ENCODE data around the gene ZBTB6. TPM values are rescaled to one million over a fixed set of nuclear protein-coding genes. Genes with fewer than 3 reads are reported as not detected.

The ZBTB6 gene
- total RNA-seq, 4 donors from 2014 or later = 4.0 to 11.3 (median 7.1) TPM

DNA sequence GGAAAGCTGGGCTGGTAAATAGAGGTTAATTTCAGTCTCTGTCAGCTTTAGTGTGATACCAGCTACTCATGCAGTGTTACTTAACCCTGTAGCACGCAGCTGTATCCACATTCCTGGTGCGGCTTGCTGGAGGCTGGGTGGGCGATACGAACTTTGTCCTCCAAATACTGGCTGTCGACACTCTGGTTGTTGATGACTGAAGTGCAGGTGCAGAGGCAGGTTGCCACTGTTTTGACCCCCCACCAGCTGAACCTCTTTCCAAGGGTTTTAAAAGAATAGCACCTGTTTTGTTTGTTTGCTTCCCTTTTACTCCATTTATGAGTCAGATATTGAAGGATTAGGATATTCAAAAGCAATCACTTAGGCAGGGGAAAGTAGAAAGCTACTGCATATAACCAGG is 23.3 kb upstream of the ZBTB6 start:
- H3K9me3 ChIP-seq = no peaks in the 10 kb centered on the region
- no peak for DNase-seq
- TF ChIP-seq, protein P1, sequence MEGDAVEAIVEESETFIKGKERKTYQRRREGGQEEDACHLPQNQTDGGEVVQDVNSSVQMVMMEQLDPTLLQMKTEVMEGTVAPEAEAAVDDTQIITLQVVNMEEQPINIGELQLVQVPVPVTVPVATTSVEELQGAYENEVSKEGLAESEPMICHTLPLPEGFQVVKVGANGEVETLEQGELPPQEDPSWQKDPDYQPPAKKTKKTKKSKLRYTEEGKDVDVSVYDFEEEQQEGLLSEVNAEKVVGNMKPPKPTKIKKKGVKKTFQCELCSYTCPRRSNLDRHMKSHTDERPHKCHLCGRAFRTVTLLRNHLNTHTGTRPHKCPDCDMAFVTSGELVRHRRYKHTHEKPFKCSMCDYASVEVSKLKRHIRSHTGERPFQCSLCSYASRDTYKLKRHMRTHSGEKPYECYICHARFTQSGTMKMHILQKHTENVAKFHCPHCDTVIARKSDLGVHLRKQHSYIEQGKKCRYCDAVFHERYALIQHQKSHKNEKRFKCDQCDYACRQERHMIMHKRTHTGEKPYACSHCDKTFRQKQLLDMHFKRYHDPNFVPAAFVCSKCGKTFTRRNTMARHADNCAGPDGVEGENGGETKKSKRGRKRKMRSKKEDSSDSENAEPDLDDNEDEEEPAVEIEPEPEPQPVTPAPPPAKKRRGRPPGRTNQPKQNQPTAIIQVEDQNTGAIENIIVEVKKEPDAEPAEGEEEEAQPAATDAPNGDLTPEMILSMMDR (IDR thresholded peaks at IDR 0.05) = no peak
- no peak for TF ChIP-seq POLR2A (IDR thresholded peaks at IDR 0.05)
- H3K36me3 ChIP-seq = peaks cover 0 to 23% (median 3%) of the 10 kb centered on the region in 3 donors
- no peak overlapping the region for H3K27ac ChIP-seq
- peaks cover 11 to 34% (median 23%) of the 10 kb centered on the region in 3 donors for H3K4me1 ChIP-seq
- H3K27me3 ChIP-seq = no peaks in the 10 kb centered on the region
- WGBS, 2 donors = 85 to 96% methylated on average over 4 to 5 of the region's 5 CpGs
- intact Hi-C loops (cut with DNase I) = no loop called here
- no peak overlapping the region for H3K4me3 ChIP-seq

DNA sequence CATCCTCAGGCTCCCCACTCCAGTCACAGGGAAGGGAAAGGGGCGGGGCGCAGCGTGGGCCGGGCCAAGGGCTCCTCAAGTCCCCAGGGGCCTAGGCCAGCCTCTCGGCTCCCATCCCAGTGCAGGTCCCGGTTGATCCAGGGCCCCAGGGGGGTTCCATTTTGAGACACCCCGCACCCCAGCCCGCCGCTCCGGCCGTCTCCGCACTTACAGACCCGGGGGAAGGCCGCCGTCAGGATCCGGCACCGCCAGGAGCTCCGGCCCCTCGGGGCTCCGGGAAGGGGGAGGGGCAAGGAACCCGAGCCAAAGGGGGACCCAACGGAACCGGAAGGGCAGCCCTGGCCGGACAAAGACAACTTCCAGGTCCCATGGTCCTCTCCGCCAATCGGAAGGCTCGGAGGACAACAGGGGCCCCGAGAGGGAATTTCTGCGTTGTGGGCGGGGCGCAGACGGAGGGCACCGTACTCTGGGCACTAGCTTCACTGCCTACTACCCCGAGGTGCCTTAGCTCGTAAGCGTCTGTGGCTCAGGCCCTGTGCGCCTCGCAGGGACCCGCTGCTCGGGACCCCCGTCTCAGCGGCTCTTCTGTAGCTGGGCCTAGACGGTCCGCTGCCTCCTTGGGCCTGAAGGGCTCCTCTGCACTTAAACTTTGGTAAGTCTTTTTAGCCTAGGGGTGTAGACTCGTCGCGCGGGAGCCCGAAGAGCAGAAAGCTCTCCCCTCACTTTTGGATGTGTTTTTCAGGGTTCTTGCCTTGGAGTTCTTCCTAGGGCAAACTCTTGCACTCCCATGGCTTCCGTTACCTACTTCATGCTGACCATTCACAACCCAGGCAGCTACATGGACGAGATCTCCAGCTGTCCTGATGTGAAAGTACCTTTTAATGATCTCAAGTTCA is 18.4 kb upstream of the ZBTB6 start, which contains the start of gene ZBTB26:
Gene ZBTB26 (minus strand): TSS at position 287 of the 896 bp plus-strand sequence. CDS start 11,578 bp downstream, outside the sequence.
- intact Hi-C loops (cut with DNase I) = no loop called here
- peak in 2 of 4 donors; percentile 29 to 61 for TF ChIP-seq POLR2A (IDR thresholded peaks at IDR 0.05)
- TF ChIP-seq, protein P1 (IDR thresholded peaks at IDR 0.05) = no peak
- peak within 1 kb of the TSS; percentile 73 to 96 (median 88) for H3K4me3 ChIP-seq
- H3K36me3 ChIP-seq = peaks cover 0 to 10% (median 0%) of the 10 kb centered on the region in 3 donors
- H3K4me1 ChIP-seq = peaks cover 16 to 44% (median 30%) of the 10 kb centered on the region in 3 donors
- H3K27ac ChIP-seq = peak within 1 kb of the TSS; percentile 85 to 92 (median 89)
- no peaks in the 10 kb centered on the region for H3K27me3 ChIP-seq
- H3K9me3 ChIP-seq = no peaks in the 10 kb centered on the region
- WGBS, 2 donors = 0% methylated on average over 7 to 28 of the region's 51 CpGs
- peak; percentile 70 for DNase-seq

GRCh38 chr9:122930541-122931225 is 17.6 kb upstream of the ZBTB6 start:
- H3K36me3 ChIP-seq = peaks cover 0 to 6% (median 0%) of the 10 kb centered on the region in 3 donors
- H3K27ac ChIP-seq = peak overlapping the region; percentile 85 to 92 (median 89)
- H3K9me3 ChIP-seq = no peaks in the 10 kb centered on the region
- intact Hi-C loops (cut with DNase I) = no loop called here
- peak overlapping the region; percentile 73 to 96 (median 88) for H3K4me3 ChIP-seq
- peaks cover 16 to 44% (median 30%) of the 10 kb centered on the region in 3 donors for H3K4me1 ChIP-seq
- DNase-seq = no peak
- 27 to 30% methylated on average over 9 of the region's 10 CpGs for WGBS, 2 donors
- TF ChIP-seq, protein P1 (IDR thresholded peaks at IDR 0.05) = no peak
- no peak for TF ChIP-seq POLR2A (IDR thresholded peaks at IDR 0.05)
- no peaks in the 10 kb centered on the region for H3K27me3 ChIP-seq

GRCh38 chr9:122929796-122930354 is 16.8 kb upstream of the ZBTB6 start:
- intact Hi-C loops (cut with DNase I) = no loop called here
- WGBS, 2 donors = 75 to 87% methylated on average over 1 of the region's 1 CpG
- peaks cover 0 to 8% (median 0%) of the 10 kb centered on the region in 3 donors for H3K36me3 ChIP-seq

More at GRCh38 chr9:122929796-122930354, 16.8 kb upstream of the ZBTB6 start:
- H3K4me3 ChIP-seq = peak overlapping the region in 1 of 4 donors; percentile 73
- no peak overlapping the region for H3K27ac ChIP-seq
- no peaks in the 10 kb centered on the region for H3K9me3 ChIP-seq
- TF ChIP-seq, protein P1 (IDR thresholded peaks at IDR 0.05) = no peak
- TF ChIP-seq POLR2A (IDR thresholded peaks at IDR 0.05) = no peak
- H3K4me1 ChIP-seq = peaks cover 16 to 40% (median 30%) of the 10 kb centered on the region in 3 donors
- no peaks in the 10 kb centered on the region for H3K27me3 ChIP-seq
- DNase-seq = no peak

Measured in esophagus squamous epithelium (tissue), 5 donors.